Myocyte (in vitro differentiated cells): ENCODE results near the gene ABO. TPM values are rescaled to one million over a fixed set of nuclear protein-coding genes. Genes with fewer than 3 reads are reported as not detected.
"Not testable (repeated sequence)": the region's sequence is repeated elsewhere in the genome, so short reads cannot be mapped to it uniquely, and the experiment has no call there.

Experiments used
- DNase-seq: peaks from one replicate; pipeline ENCODE4 v3.0.0-alpha.2; 2012; ENCODE audit warnings: low read depth
- total RNA-seq: library from RNA; depleted of rRNA; stranded (reverse); fragments of >200 nt; gene quantifications from 2 replicates; pipeline ENCODE4 v1.2.3, GENCODE V29; 2014

ABO gene
- total RNA-seq, 1 donor from 2014 or later = not detected

DNA sequence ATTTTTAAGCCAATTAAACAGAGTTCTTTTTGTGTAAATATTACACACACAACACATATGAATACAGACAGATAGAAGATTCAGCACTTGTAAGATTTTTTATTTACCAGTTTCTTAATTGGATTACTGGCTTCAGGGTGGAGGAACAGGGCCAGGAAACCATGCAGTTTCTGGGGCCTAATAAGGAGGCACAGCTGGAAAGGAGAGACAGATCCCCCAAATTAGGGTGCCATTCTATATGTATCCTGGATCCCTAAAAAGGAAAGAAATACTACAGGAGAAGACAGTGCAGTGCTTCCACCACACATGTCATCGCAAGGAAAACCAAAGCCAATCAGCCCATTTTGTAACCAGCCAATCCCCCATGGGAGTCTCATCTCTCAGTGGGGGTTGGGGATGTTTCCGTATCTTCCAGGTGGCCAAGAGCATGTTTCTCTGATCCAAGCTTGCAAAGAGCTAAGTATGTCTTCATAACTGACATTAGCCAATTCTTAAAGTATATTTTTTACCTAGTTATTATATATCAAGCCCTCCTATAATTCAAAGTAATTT, 15.8 kb upstream of the ABO start:
- peak; percentile 0 for DNase-seq

DNA sequence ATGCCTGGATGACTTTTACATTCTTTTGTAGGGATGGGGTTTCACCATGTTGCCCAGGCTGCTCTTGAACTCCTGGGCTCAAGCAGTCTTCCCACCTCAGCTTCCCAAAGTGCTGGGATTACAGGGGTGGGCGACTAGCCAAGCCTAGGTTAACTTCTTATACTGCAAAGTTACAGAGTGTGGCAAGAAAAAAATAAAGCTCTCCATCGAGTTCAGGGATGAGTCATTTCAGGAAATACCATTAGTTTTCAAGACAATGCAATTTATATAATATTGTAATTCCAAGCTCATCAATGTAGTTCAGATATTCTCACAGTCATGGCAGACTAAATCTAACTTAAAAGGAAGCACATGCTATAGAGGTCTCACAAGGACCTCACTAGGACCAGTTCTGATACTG, 11.5 kb upstream of the ABO start:
- no peak for DNase-seq

DNA sequence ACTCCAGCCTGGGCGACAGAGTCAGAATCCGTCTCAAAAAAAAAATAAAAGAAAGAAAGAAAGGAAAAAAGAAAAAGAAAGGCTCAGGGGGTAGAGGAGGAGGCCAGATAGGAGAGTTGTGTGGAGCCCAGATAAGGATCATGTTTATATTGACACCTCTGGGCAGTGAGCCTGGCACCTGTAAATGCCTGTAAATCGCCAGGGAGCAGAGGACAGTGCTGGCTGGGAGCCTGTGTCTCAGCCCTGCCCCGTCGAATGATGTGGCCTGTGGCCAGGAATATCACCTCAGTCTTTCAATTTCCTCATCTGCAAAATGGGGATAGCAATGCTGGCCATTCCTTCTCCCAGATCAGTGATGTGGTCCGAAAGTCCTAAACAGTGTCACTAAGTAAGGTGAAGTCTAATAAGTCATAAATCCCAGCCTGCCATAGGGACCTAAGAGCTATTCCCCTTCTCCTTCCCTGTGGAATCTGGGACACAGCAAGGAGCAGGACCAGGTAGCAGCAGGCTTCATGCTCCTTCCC, 10.3 kb upstream of the ABO start:
- no peak for DNase-seq

DNA sequence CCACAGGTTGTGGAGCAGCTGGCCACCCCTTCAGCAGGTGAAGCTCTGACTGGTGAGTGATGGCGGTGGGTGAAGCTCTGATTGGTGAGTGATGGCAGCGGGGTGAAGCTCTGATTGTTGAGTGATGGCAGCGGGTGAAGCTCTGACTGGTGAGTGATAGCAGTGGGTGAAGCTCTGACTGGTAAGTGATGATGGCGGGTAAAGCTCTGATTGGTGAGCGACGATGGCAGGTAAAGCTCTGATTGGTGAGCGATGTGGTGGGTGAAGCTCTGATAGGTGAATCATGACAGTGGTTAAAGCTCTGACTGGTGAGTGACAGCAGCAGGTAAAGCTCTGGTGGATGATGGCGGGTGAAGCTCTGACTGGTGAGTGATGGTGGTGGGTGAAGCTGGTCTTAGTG, 9.4 kb upstream of the ABO start:
- DNase-seq = no peak

DNA sequence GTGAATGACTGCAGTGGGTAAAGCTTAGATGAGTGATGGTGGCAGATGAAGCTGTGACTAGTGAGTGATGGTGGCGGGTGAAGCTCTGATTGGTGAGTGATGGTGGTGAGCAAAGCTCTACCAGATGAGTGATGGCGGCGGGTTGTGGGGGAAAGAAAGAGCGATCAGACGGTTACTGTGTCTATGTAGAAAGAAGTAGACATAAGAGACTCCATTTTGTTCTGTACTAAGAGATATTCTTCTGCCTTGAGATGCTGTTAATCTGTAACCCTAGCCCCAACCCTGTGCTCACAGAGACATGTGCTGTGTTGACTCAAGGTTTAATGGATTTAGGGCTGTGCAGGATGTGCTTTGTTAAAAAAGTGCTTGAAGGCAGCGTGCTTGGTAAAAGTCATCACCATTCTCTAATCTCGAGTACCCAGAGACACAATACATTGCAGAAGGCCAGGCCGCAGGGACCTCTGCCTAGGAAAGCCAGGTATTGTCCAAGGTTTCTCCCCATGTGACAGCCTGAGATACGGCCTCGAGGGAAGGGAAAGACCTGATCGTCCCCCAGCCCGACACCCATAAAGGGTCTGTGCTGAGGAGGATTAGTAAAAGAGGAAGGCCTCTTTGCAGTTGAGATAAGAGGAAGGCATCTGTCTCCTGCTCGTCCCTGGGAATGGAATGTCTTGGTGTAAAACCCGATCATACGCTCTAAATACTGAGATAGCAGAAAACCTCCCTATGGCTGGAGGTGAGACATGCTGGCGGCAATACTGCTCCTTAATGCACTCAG, 8.4 kb upstream of the ABO start:
- peak; percentile 16 for DNase-seq

DNA sequence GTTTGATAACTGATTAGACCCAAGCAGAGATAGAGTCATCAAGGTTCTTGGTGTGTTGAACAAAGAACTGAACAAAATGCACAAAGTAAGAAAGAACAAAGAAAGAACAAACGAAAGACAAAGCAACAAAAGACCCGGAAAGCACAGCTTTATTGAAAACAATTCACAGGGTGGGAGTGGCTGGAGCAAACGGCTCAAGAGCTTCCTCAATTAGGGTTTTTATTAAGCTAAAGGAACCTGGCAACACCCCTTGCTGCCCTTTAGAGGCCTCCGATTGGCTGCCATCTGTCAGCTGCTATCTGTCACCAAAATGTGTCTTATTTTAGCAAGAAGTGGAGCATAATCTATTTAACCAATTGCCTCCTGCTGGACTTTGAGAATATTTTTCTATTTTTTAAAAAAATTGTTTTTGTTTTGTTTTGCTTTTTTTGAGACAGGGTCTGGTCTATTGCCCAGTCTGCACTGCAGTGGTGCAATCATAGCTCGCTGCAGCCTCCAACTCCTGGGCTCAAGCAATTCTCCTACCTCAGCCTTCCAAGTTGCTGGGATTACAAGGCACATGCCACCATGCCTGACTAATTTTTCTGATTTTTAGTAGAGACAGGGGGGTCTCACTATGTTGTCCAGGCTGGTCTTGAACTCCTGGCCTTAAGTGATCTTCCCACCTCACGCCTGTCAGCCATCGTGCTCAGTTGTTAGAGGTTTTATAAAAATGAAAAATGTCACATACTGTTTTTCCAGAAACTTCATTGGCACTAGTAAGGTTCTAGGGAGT, 7.7 kb upstream of the ABO start:
- DNase-seq = no peak

DNA sequence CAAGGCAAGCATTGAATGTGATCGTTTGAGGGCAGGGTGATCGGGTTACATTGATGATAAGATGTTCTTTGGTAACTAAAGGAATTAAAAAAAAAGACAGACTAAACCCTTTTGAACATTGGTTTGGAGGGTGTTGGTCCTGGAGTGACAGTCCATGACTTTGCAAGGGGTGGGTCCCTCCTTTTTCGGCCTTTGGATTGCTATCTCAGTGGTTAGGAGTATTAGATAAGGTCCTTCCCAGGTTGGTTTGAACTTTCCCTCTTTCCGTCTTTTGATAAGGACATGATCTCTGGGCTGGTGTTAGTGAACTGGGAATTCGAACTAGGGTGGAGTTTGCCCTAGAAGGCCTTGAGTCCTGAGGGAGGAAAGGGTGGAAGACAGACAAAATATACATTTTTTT, 5.4 kb upstream of the ABO start:
- no peak for DNase-seq

DNA sequence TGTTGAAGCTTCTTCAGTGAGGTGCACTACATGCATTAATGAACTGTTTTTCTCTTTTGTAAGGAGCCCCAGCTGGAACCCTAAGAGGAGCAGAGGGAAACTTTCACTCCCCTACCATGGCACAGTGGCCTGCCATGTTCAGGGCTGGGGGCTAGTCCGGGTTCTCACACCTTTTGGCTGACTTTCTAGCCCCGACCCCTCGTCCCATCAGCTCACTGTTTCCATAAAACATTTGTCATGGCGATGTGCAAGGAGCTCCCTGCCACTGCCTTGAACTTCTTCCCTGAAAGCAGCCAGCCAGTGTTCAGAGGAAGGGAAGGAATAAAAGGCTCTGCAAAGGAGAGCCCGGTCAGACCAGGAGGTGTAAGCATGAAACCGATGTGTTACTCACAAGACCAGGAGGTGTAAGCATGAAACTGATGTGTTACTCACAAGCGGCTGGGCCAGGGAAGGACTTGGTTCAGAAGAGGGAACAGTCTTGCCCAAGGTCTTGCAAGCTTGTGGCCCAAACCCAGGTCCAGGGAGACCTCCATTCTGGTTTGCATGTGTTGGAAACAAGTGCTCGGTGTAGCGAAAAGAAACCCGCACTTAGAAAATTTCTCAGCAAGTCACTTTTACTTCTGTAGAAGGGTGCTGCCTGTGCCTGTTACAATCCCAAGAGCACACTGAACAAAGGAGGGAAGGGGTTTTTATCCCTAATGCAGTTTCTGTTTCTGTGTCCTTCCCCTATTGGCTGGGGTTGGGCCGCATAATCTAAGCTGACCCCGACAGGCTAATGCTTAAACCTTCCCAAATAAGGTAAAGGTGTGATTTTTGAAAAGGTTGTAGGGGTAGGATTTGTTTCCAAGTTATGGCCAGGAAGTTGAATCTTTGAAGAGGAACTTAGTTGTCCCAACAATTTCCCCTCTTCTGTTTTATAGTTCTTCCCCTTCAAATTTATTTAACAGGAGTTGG, 3.4 kb upstream of the ABO start:
- no peak for DNase-seq

DNA sequence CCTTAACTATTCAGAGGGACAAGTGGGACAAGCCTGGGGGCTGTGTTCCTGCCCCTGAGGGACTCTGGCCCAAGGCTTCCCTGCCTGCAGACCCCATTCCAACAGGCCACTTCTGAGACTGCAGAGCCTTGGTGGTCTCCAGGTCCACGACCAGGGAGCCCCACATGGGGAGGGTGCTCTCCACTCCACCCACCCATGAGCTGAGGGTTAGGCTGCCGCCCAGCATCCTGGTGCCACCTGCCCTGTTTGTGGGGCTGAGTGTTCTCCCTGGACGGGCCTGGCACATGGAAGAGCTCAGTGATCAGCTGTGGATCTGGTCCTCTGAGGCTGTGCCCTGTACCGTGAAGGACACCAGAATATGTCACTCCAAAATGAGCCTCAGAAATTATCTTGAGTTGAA, 2.5 kb upstream of the ABO start:
- DNase-seq = no peak

DNA sequence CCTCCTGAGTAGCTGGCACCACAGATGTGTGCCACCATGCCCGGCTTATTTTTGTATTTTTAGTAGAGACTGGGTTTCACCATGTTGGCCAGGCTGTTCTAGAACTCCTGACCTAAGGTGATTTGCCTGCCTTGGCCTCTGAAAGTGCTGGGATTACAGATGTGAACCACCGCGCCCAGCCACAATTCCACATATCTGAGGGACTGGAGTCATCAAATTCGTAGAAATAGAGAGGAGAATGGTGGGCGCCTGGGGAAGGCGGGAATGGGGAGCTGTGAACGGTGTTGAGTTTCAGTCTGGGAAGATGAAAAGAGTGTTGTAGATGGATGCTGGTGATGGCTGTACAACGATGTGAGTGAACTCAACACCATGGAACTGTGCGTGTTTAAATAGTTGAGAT, 1.9 kb upstream of the ABO start:
- DNase-seq = no peak

DNA sequence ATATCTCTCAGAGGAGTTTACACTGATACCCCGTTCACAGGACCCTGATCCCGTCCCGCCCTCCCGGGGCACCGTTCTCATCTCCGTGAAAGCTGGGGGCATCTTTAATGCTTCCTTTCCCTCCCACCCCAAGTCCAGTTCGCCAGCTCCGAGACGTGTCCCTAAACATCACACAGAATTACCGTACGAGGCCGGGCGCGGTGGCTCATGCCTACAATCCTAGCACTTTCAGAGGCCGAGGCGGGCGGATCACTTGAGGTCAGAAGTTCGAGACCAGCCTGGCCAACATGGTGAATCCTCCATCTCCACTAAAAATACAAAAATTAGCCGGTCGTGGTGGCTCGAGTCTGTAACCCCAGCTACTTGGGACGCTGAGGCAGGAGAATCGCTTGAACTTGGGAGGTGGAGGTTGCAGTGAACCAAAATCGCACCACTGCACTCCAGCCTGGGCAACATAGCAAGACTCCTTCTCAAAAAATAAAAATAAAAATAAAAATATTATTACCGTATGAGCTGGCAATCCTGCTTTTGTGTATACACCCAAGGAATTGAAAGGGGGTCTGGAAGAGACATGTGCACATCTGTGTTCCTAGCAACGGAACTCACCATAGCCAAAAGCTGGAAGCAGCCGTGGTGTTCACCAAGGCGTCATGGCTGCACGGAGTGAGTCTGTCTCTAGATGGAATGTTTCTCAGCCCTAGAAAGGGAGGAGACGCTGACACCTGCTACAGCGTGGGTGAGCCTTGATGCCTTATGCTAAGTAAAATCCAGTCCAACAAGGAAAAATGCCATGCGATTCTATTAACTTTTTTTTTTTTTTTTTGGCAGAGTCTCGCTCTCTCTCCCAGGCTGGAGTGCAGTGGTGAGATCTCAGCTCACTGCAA, 1.2 kb upstream of the ABO start:
- no peak for DNase-seq

DNA sequence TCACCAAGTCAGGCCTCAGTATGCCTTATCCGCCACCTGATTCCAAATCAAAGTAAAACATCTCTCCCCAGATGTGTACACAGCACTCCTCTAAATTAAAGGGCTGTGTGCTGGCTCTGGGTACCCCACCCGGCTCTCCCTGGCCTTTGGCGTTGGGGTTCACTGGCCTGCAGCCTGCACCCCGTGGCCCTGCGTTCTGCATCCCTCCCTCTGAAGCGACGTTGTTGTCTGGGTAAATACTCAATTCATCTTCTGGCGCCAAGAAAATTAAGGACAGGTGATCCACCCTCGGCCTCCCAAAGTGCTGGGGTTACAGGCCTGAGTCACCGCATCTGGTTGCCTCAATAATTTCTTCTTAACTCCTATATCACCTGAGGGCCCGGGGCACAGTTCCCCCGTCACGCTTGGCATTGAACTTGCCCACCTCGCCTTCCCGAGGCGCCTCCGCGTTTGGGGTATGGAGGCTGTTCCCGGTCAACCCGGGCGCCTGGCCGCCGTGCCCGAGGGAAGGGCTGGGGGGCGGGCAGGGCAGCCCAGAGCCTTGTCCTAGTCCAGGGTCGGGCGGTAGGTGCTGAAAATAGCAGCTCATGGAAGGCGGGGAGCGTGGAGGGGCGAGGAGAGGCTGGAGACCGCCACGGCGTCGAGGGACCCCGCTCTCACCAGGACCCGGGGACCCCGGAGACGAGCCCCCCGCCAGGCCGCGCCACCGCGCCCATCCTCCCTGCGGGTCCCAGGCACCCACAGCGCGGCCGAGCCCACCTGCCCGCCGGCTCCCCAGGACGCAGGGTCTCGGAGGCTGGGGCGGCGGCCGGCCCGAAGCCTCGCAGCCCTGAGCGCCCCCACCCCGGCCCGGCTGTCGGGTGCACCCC, 531 bp downstream of the ABO start:
- no peak for DNase-seq

DNA sequence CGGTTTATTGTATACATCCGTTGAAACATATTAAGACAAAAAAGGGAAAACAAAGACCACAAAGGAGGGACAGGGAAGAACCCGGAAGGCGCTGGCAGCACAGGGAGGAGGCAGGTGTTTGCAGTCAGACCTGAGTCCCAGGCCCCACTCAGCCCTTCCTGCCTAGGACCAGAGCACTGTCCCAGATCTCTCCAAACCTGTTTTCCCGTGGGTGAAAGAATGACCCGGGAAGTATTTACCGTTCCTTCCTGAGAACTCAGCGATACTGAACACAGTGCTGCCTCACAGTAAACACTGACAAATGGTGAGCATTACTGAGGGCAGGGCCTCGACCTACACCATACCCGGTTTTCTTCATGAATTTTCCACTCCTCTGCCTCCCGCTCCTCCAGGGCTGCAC, 1.2 kb downstream of the ABO start:
- no peak for DNase-seq

DNA sequence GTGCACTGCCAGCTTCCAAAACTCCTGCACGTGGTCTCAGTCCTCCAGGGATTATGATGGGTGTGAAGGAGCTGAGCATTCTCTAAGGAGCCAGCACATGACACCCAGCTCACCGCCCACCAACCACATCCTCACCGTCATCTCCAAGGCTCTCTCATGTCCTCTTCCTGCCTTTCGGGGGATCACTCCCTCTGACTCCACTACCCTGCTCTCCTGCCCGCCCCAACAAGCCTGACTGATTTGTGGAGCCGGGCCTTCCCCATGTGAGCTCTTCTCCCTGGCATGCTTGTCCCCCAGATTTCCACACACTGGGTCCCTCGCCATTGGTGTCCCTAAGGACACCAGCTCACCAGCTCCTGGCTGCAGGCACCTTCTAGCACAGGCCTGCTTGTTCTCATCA, 1.9 kb downstream of the ABO start:
- no peak for DNase-seq

DNA sequence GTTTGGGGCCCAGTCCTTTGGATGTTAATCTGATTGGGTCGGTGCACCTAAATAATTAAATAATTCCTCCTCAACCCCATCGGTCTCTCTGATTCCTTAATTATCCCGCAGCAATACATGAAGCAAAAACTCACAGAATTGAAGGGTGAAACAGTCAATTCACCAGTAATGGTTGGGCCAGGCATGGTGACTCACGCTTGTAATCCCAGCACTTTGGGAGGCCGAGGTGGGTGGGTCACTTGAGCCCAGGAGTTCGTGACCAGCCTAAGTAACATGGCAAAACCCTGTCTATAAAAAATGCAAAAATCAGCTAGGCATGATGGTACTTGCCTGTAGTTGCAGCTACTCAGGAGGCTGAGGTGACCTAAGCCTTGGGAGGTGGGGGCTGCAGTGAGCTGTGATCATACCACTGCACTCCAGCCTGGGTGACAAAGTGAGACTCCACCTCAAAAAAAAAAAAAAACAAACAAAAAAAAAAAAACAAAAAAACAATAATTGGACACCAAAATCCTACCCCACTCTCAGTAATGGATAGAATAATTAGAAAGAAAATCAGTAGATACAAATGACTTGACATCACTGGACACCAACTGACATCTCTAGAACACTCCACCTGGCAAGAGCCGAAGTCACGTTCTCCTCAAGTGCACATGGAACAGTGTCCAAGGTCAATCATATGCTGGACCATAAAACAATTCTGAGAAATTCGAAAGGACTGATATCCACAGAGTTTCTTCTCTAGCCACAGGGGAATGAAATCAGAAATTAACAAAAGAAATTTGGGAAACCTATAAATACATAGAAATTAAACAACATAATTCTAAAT, 5.3 kb downstream of the ABO start:
- DNase-seq = no peak

DNA sequence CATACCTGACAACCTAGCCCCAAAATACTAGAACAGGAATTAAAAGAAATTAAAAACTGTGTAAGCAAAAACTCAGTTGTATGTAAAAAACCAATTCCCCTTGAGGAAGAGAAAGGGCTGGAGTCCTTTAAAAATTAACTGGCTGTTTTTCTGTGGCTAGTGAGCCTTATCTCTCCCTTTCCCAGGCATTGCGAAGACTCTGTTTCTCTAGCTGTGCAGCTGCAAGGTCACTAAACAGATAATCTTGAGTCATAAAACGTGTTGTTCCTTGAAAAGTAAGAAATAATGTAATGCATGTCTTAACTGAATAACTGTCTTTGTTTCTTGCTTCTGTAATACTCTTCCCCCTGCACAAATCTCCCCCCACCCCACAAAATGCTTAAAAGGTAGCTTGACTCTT, 5.9 kb downstream of the ABO start:
- not testable (repeated sequence) for DNase-seq

DNA sequence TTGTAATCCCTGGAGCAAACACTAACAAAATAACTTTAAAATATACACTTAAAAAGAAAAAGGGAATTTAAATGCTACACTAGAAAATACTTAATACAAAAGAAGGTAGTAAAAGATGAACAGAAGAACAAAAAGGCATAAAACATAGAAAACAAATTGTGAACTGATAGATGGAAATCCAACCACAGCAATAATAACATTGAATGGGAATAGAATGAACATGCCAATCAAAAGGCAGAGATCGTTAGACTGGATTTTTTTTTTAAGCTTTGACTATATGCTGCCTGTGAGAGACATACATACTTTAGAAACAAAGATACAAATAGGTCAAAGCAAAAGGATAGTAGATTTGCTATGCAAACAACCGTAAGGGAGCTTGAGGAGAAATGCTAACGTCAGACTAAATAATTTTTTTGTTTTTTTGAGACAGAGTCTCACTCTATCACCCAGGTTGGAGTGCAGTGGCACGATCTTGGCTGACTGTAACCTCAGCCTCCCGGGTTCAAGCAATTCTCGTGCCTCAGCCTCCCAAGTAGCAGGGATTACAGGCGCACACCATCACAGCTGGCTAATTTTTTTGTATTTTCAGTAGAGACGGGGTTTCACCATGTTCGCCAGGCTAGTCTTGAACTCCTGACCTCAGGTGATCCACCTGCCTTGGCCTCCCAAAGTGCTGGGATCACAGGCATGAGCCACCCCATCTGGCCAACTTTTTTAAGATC, 6.5 kb downstream of the ABO start:
- DNase-seq = no peak
